UCSD-AML1 (cell line): ENCODE measurements around the gene PTPRR.

ENCODE experiments used
- DNase-seq: peaks from one replicate; lab custom pipeline; 2025; ENCODE audit not compliant: unreplicated experiment; lab: John Stamatoyannopoulos, UW

The PTPRR gene

GRCh38 chr12:70609739-70610491 is 310.6 kb downstream of the PTPRR start:
- DNase-seq: peak; percentile 62

DNA sequence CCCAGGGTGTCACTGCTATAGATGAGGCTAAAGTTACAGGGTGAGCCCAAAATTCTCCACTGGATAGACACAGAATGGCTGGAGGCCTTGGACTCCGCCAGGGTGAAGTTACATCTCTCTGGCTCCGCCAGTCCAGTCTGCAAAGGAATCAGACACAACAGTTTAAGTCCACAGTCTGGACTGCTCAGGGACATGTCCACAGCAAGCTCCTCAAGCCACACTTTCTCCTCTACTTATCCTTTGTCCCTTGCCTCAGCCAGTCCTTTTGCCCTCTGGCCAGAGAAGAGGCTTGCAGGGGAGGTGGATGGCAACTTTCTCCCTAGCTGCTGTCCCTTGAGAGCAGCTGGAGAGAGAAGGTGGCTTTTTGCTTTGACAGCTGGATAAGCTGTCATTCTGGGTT is 311.3 kb downstream of the PTPRR start:
- DNase-seq: peak; percentile 20

DNA sequence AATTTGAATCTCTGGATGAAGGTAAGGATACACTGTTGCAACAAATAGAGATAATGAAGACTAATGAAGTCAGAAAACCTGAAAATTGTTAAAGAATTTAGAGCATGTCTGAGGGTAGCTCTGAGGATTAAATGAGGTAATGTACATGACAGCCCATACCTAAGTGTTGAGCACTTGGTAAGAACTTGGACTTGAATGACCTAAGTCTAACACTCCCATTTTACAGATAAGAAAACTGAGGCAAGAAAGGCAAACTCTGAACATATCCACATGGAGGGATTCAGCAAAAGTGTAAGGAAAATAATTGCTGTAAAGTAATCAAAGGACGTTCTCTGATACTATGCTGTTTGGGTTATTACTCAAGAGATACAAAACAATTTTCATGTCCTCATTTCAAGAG is 312.4 kb downstream of the PTPRR start:
- no peak for DNase-seq

- no peak for DNase-seq
These were observed 313.4 kb downstream of the PTPRR start for GRCh38 chr12:70607107-70607506.

- no peak for DNase-seq
These were observed 314.6 kb downstream of the PTPRR start for GRCh38 chr12:70605976-70606375.

GRCh38 chr12:70604662-70605061 is 315.9 kb downstream of the PTPRR start:
- DNase-seq: no peak

- no peak for DNase-seq
These were observed 317.5 kb downstream of the PTPRR start for GRCh38 chr12:70603044-70603443.

GRCh38 chr12:70598467-70599193 is 321.9 kb downstream of the PTPRR start:
- no peak for DNase-seq

DNA sequence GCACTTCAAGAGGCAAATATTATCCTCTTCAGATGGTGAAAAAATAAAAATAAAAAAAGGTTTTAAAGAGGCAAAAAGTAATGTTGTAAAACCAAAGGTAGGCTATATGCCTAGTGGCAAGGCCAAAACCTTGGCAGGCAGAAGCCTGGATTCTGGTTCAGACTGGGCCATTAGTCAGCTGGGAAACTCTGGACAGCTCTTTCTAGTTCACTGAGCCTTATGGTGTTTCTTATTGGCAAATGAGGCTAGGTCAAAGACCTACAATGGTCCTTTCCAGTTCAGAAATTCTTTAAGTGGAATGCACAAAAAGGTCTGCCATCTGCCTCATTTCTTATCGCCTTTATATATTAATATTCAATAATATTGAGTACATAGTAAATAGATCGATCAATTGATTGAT is 327.9 kb downstream of the PTPRR start:
- no peak for DNase-seq

- DNase-seq: peak; percentile 31
These were observed 329.9 kb downstream of the PTPRR start for GRCh38 chr12:70590549-70591226.

GRCh38 chr12:70590051-70590450 is 330.5 kb downstream of the PTPRR start:
- peak; percentile 59 for DNase-seq
